ENCODE measurements around the gene WNK2.

WNK2 gene

GRCh38 chr9:93297659-93298497, 113.9 kb downstream of the WNK2 start:
- DNase-seq: no peak

DNA sequence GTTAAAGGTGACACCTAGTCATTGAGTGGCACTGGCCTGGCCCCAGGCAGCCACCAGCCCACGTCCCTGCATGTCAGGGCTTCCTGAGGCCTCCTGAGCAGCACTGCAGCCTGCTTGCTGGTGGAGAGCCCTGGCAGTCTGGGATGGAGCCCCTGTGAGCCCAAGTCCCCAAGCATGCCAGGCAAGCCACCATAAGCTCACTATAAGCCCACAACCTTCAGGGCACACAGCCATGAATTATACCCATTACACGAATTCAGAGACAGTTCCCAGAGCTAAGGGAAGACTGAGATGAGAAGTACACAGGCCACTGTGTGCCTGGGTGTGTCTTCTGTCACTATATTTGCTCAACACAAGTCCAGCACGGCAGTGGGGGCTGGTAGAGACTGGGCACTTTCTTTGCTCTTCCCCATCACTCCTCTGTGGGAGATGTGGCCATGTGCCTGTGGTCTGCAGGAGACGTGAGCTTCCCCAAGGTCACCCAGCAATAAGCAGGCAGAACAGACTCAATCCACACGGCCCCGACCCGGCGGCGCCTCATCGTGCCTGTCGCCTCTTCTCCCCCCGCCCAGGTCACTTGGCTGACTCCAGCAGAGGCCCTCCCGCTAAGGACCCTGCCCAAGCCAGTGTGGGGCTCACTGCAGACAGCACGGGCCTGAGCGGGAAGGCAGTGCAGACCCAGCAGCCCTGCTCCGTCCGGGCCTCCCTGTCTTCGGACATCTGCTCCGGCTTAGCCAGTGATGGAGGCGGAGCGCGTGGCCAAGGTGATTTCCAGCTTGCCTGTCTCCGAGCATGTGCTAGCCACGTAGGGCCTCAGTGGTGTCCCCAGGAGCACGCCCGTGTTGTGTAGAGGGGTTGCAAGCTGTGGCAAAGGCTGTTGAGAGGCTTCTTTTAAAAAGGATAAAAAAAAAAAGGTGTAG, 114.8 kb downstream of the WNK2 start:
- no peak for DNase-seq

DNA sequence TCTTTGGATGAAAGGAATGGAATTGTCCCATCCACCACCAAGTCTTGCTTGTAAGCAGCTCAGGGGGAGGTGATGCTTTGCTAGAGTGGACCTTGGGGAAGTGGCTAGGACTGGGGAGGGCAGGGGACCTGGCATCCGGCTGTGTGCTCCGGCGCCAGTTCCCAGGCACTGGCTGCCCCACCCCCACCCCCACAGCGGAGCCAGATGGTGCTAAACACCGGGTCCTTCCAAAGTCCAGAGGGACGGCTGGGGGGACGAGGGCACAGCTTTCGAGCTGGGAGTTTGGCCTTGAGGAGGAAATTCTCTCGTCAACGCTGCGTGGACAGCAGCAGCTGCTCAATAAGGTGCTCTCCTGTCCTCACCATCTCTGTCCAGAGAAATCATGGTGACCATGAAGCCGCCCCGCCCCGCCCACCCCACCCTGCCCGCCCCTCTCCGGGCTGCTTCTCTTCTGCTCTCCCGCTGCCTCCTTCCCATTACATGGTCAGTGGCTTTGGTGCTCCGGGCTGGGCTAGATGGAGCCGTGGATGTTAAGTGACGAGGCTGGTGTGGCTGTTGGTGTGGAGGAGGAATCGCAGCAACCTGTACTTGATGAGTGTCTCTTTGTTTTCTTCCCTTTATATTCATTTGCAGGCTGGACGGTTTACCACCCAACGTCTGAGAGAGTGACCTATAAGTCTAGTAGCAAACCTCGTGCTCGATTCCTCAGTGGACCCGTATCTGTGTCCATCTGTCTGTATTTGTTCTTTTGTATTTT, 115.7 kb downstream of the WNK2 start:
- no peak for DNase-seq

DNA sequence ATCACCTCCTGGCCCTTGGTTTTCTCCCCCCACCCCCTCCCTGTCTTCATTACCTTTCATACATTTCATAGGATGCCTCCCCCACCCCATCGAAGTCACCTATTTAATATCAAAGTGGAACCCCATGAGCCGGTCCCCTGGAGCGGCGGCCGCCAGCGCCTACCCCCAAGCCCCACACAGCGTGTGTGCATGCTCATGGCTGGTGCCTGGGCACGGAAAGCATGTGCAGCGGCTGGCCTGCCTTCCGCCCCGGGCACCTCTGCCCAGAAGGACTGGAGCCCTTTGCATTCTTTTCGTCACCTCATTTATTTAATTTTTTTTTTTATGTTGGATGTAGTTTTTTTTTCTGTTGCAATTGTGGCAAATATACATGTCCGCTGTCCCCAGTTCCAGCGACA, 116.2 kb downstream of the WNK2 start:
- DNase-seq: no peak

- DNase-seq: no peak
These were observed 116.7 kb downstream of the WNK2 start for GRCh38 chr9:93300585-93301081.

GRCh38 chr9:93301291-93301811, 117.4 kb downstream of the WNK2 start:
- no peak for DNase-seq

DNA sequence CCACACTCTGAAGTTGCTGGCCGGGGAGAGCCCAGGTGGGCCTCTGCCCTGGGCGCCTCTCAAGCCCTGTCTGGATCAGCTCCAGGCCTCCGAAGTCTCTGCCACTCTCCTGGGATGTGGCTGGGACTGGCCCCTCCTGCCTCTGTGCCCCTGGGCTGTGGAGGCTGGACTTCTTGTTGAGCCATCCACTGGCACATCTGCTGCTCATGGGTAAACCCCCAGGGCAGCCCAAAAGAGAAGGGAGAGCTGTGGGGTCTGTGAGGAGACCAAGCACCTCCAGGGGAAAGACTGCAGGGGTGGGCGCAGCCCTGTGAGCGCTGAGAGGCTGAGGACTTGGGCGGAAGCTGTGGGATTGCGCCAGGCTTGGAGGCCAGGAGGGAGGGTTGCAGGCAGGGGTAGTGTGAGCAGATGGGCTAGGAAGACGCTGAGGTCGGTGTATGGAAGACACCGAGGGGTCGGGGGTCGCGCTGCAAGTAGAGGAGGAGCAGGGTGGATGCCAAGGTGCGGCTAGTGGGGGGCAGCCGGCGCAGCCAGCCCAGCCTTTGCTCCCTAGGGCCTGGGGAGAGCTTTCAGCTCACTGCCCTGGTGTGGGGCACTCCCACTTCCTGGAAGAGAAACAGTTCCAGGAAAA, 118.1 kb downstream of the WNK2 start:
- DNase-seq: no peak

DNA sequence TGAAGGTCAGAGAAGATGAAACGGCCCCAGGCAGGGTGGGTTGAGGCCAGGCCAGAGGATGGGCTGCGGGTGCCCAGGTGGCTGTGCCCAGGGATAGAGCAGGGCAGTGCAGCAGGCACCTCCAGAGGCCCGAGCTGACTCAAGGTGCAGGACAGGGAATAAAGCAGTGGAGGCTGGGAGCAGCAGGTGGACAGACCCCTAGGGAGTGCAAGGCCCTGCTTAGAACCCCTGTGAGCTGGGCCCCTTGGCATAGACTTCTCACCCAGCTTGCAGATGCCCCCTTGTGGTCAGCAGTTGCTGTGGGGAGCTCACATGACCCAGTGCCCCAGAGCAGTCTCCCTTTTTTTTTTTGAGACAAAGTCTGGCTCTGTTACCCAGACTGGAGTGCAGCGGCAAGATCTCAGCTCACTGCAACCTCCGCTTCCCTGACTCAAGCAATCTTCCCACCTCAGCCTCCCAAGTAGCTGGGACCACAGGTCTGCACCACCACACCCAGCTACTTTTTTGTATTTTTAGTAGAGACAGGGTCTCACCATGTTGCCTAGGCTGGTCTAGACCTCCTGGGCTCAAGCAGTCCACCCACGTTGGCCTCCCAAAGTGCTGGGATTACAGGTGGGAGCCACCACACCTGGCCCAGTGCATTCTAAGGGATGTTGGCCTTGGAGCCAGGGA, 118.8 kb downstream of the WNK2 start:
- DNase-seq: peak; percentile 28

- no peak for DNase-seq
These were observed 119.4 kb downstream of the WNK2 start for GRCh38 chr9:93303258-93303771.

DNA sequence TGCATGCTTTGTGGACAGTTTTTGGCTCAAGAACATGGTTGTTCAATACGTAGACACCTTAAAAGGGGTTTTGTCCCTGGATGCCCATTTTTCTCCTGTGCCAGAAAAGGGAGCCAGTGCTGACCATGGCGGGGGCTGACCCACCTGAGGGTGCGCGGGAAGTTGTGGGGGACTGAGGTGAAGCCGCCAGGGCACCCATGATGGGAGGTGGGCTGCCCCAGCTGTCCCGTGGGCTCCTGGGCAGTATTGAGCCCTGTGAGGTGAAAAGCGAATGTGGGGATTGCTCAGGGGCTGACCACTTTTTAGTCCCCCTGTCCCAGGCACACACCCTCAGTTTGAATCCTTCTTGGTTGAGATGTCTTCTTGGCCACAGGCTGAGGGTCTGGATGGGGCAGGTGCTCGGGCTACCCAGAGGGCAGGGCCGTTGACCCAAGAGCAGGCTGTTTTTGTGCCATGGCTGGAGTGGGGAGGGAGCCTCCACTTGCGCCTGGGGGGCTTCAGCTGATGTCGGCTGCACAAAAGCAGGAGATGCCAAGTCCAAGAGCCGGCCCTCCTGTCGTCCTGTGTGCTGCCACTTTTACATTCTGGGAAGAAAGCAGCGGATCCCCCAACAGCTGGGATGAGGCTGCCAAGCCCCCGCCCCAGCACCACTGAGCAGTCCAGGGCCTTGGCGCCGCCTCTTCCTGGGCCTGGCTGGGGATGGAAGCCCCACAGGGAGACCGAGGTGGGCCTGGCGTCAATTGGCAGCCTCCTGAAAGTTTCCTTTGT, 120.1 kb downstream of the WNK2 start:
- no peak for DNase-seq

GRCh38 chr9:93304574-93305496, 120.9 kb downstream of the WNK2 start:
- DNase-seq: peak; percentile 14

GRCh38 chr9:93305497-93306020, 121.6 kb downstream of the WNK2 start:
- no peak for DNase-seq

GRCh38 chr9:93306081-93306480, 122.1 kb downstream of the WNK2 start:
- DNase-seq: no peak

DNA sequence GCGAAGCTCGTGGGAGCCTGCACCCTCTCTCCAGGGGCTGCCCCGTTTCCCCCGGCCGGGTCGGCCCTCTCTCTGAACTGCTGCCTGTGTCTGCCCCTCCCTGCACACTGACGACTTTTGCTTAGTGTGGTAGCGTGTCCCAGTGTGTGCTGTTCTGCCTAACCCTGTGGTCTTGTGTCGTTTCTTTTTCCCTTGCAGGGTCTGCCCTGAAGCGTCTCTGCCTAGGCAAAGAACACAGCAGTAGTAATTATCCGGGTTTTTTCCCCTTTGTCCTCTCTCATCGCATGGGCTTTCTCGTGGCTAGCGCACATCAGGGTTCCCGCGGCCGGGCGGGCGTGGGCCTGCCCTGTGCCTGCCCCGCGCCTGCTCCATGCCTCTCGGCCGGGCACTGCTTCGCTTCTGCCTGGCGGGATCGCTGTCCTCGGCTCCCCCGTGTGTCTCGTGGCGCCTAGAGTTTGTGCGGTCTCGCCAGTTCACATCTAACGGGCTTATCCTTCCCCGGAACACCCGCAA, 122.7 kb downstream of the WNK2 start:
- DNase-seq: no peak

DNA sequence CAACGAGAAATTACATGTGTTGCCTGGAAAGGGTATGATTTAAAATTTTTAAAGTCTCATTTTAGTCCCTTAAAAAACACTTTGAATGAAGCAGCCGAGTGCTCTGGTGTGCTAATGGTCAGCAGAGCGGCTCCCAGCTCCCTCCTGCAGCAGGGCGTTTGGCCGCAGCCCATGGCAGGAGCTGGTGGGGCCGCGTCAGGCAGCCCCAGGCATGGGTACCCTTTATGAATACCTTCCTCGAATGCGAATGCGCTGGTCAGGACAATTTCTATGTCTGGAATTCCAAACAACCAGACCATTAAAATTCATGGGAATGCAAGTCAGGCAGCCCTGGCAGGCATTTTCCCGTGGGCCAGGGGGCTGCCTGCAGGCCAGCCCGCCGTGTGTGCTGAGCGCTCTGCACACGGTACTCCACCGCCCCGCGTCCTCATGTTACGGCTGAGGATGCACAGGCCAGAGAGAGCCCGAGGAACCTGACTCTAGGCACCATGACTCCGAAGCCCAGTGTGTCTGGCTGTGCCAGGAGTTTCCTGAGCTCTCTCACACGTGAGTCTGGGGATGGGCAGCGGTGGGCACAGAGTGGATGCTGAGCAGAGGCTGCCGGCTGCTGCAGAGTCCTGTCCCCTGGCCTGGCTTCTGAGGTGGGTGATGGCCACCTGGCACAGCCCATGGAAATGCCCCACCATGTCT, 123.7 kb downstream of the WNK2 start:
- DNase-seq: no peak

GRCh38 chr9:93308158-93308602, 124.2 kb downstream of the WNK2 start:
- no peak for DNase-seq

GRCh38 chr9:93308676-93309075, 124.7 kb downstream of the WNK2 start:
- DNase-seq: no peak

DNA sequence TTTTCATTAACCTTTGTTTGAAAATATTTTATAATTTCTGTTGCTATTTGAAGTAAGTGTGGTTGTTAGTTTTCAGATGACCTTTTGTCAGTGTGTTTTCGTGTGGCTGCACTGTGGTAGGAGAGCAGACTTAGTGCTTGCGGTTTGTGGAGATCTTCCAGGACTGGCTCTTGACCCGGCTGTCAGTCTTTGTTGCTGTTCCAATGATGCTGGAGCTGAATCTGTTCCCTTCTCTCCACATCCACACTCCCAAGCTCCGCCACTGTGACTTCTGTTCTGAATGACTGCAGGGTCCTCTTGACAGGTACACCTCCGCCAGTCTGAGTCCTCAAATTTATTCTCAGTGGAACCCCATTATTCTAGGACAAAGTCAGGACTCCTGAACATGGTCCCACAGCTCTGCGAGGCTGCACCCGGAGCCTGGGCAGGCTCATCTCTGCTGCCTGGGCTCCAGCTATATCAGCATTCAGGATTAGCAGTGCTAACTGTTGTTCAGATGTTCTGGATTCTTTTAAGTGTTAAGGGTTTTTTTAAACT, 126.0 kb downstream of the WNK2 start:
- DNase-seq: no peak
